Osteocyte (in vitro differentiated cells): Measurements from ENCODE around the gene SMCO4. TPM values are rescaled to one million over a fixed set of nuclear protein-coding genes. Genes with fewer than 3 reads are reported as not detected.

ENCODE experiments used
- DNase-seq: peaks from one replicate; pipeline ENCODE4 v3.0.0; 2021; ENCODE audit warnings: mixed read lengths; ENCODE audit not compliant: unreplicated experiment; ENCODE audit errors: extremely low spot score
- H3K27ac Mint-ChIP-seq: one replicate; pipeline ENCODE4 v1.8.0; 2021; ENCODE audit warnings: mild to moderate bottlenecking, mixed read lengths; ENCODE audit not compliant: unreplicated experiment
- H3K27me3 Mint-ChIP-seq: one replicate; pipeline ENCODE4 v1.8.0; 2021; ENCODE audit warnings: mixed read lengths; ENCODE audit not compliant: unreplicated experiment
- H3K36me3 Mint-ChIP-seq: one replicate; pipeline ENCODE4 v1.8.0; 2021; ENCODE audit warnings: mixed read lengths; ENCODE audit not compliant: unreplicated experiment
- H3K4me1 Mint-ChIP-seq: one replicate; pipeline ENCODE4 v1.8.0; 2021; ENCODE audit warnings: mixed read lengths; ENCODE audit not compliant: unreplicated experiment
- H3K4me3 Mint-ChIP-seq: one replicate; pipeline ENCODE4 v1.8.0; 2021; ENCODE audit warnings: mild to moderate bottlenecking, moderate library complexity, mixed read lengths; ENCODE audit not compliant: unreplicated experiment
- H3K9me3 Mint-ChIP-seq: one replicate; pipeline ENCODE4 v1.8.0; 2021; ENCODE audit warnings: mixed read lengths; ENCODE audit not compliant: unreplicated experiment
- total RNA-seq: library from RNA; stranded (reverse); gene quantifications from 2 replicates; pipeline ENCODE4 v1.2.1, GENCODE V29; 2021
- TF ChIP-seq, protein P1 (sequence below): fragments of 200-600 bp; sonication (generic); IDR thresholded peaks from 2 replicates; pipeline ENCODE4 v1.5.0; 2021; ENCODE audit warnings: antibody characterized with exemption, mild to moderate bottlenecking, moderate library complexity

The SMCO4 gene
- total RNA-seq, 1 donor from 2014 or later: 14.7 TPM

GRCh38 chr11:93574638-93575220, 31.5 kb upstream of the SMCO4 start:
- Mint-ChIP-seq H3K4me1 (peaks cover 16% of the 10 kb centered on the region), H3K27me3 (no peaks in the 10 kb centered on the region), H3K36me3 (no peaks in the 10 kb centered on the region), H3K4me3 (no peak overlapping the region), H3K9me3 (no peaks in the 10 kb centered on the region), H3K27ac (no peak overlapping the region)
- no peak for DNase-seq
- TF ChIP-seq, protein P1, sequence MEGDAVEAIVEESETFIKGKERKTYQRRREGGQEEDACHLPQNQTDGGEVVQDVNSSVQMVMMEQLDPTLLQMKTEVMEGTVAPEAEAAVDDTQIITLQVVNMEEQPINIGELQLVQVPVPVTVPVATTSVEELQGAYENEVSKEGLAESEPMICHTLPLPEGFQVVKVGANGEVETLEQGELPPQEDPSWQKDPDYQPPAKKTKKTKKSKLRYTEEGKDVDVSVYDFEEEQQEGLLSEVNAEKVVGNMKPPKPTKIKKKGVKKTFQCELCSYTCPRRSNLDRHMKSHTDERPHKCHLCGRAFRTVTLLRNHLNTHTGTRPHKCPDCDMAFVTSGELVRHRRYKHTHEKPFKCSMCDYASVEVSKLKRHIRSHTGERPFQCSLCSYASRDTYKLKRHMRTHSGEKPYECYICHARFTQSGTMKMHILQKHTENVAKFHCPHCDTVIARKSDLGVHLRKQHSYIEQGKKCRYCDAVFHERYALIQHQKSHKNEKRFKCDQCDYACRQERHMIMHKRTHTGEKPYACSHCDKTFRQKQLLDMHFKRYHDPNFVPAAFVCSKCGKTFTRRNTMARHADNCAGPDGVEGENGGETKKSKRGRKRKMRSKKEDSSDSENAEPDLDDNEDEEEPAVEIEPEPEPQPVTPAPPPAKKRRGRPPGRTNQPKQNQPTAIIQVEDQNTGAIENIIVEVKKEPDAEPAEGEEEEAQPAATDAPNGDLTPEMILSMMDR: no peak

GRCh38 chr11:93573184-93573583, 30.0 kb upstream of the SMCO4 start:
- Mint-ChIP-seq H3K9me3 (no peaks in the 10 kb centered on the region), H3K4me1 (peaks cover 16% of the 10 kb centered on the region), H3K27ac (no peak overlapping the region), H3K4me3 (no peak overlapping the region), H3K36me3 (no peaks in the 10 kb centered on the region), H3K27me3 (no peaks in the 10 kb centered on the region)
- TF ChIP-seq, protein P1: no peak
- DNase-seq: no peak

DNA sequence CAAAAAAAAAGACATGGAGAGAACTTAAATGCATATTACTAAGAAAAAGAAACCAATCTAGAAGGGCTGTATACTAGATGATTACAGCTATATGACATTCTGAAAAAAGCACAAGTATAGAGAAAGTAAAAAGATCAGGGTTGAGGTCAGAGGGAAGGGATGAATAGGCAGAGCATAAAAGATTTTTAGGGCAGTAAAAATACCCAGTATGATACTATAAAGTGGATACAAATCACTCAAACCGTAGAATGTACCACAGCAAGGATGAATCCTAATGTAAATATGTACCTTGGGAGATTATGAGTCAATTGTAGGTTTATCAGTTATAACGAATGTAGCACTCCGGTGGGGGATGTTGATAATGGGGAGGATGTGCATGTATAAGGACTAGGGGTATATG, 29.4 kb upstream of the SMCO4 start:
- Mint-ChIP-seq H3K9me3 (no peaks in the 10 kb centered on the region), H3K4me1 (peaks cover 16% of the 10 kb centered on the region), H3K4me3 (no peak overlapping the region), H3K27me3 (no peaks in the 10 kb centered on the region), H3K27ac (no peak overlapping the region), H3K36me3 (no peaks in the 10 kb centered on the region)
- DNase-seq: no peak
- TF ChIP-seq, protein P1: no peak

- Mint-ChIP-seq H3K36me3 (no peaks in the 10 kb centered on the region), H3K27me3 (no peaks in the 10 kb centered on the region), H3K4me1 (peaks cover 13% of the 10 kb centered on the region), H3K27ac (no peak overlapping the region), H3K4me3 (no peak overlapping the region), H3K9me3 (no peaks in the 10 kb centered on the region)
- DNase-seq: no peak
- TF ChIP-seq, protein P1: no peak
These were observed 29.0 kb upstream of the SMCO4 start for GRCh38 chr11:93572171-93572570.

- Mint-ChIP-seq H3K36me3 (no peaks in the 10 kb centered on the region), H3K9me3 (no peaks in the 10 kb centered on the region), H3K4me3 (no peak overlapping the region), H3K27ac (no peak overlapping the region), H3K4me1 (peaks cover 12% of the 10 kb centered on the region), H3K27me3 (no peaks in the 10 kb centered on the region)
- TF ChIP-seq, protein P1: no peak
- no peak for DNase-seq
These were observed 28.4 kb upstream of the SMCO4 start for GRCh38 chr11:93571612-93572011.
